Measurements from ENCODE around the gene ASB6.
"Not testable (repeated sequence)": the region's sequence is repeated elsewhere in the genome, so short reads cannot be mapped to it uniquely, and the experiment has no call there.

The ASB6 gene

GRCh38 chr9:129604056-129604765 lies 37.7 kb downstream of the ASB6 start:
- no peak for DNase-seq

GRCh38 chr9:129602598-129603415 lies 39.1 kb downstream of the ASB6 start:
- no peak for DNase-seq

- no peak for DNase-seq
Observed at GRCh38 chr9:129601082-129601674, 40.8 kb downstream of the ASB6 start.

- no peak for DNase-seq
Observed at GRCh38 chr9:129598089-129598596, 43.8 kb downstream of the ASB6 start.

- no peak for DNase-seq
Observed at GRCh38 chr9:129597355-129598088, 44.4 kb downstream of the ASB6 start.

- DNase-seq: no peak
Observed at GRCh38 chr9:129596541-129597331, 45.2 kb downstream of the ASB6 start.

- DNase-seq: no peak
Observed at GRCh38 chr9:129595903-129596540, 45.9 kb downstream of the ASB6 start.

- DNase-seq: no peak
Observed at GRCh38 chr9:129595311-129595741, 46.6 kb downstream of the ASB6 start.

- DNase-seq: no peak
Observed at GRCh38 chr9:129594632-129595031, 47.3 kb downstream of the ASB6 start.

GRCh38 chr9:129592790-129593189 lies 49.2 kb downstream of the ASB6 start:
- DNase-seq: not testable (repeated sequence)

GRCh38 chr9:129591916-129592315 lies 50.0 kb downstream of the ASB6 start:
- no peak for DNase-seq

- no peak for DNase-seq
Observed at GRCh38 chr9:129590466-129590865, 51.5 kb downstream of the ASB6 start.

- no peak for DNase-seq
Observed at GRCh38 chr9:129587487-129588262, 54.3 kb downstream of the ASB6 start.

- DNase-seq: no peak
Observed at GRCh38 chr9:129586685-129587084, 55.3 kb downstream of the ASB6 start.

GRCh38 chr9:129586245-129586644 lies 55.7 kb downstream of the ASB6 start:
- DNase-seq: no peak

- DNase-seq: no peak
Observed at GRCh38 chr9:129585352-129585751, 56.6 kb downstream of the ASB6 start.
